BJ (cell line): ENCODE results near the gene GRIA2. TPM values are rescaled to one million over a fixed set of nuclear protein-coding genes. Genes with fewer than 3 reads are reported as not detected.

Experiments
- CTCF ChIA-PET: fragments of 350-600 bp; formaldehyde crosslinking; extraction: SDS; loops from one replicate; lab custom pipeline; 2021; ENCODE audit warnings: antibody characterized with exemption, inconsistent platforms; lab: Yijun Ruan, JAX
- POLR2A ChIA-PET: fragments of 300-600 bp; sonication (Branson Sonifier 250); formaldehyde crosslinking; extraction: SDS; loops from one replicate; lab custom pipeline; 2021; ENCODE audit warnings: antibody characterized with exemption; lab: Charles Lee
- DNase-seq: peaks from one replicate; pipeline ENCODE4 v3.0.0-alpha.2; 2011; ENCODE audit warnings: low read depth
- H3K27me3 ChIP-seq: 2 replicates; pipeline ENCODE4 v1.6.0; 2011; ENCODE audit warnings: low read length; ENCODE audit not compliant: control insufficient read depth, insufficient read depth
- H3K36me3 ChIP-seq: 2 replicates; pipeline ENCODE4 v1.5.1; 2011; ENCODE audit warnings: low read length; ENCODE audit not compliant: control insufficient read depth, insufficient read depth
- H3K4me3 ChIP-seq: 2 replicates; pipeline ENCODE4 v1.5.1; 2011; ENCODE audit warnings: low read depth, mild to moderate bottlenecking, control low read depth, low read length
- CTCF ChIP-seq: IDR thresholded peaks from 2 replicates; pipeline ENCODE4 v1.5.1; 2011; ENCODE audit warnings: low read depth, mild to moderate bottlenecking, control low read depth, inconsistent platforms, low read length, moderate library complexity; ENCODE audit not compliant: insufficient read depth
- polyA plus RNA-seq: library from polyadenylated mRNA; depleted of rRNA; stranded (reverse); fragments of >200 nt; gene quantifications from 2 replicates; pipeline ENCODE4 v1.2.3, GENCODE V29; 2011

The GRIA2 gene
- polyA plus RNA-seq, 1 experiment: not detected

- DNase-seq: no peak
- H3K36me3 ChIP-seq: no peaks in the 10 kb centered on the region
- no peak for TF ChIP-seq CTCF
- H3K4me3 ChIP-seq: no peak overlapping the region
- H3K27me3 ChIP-seq: no peaks in the 10 kb centered on the region
- CTCF ChIA-PET: no interaction called here
- POLR2A ChIA-PET: no interaction called here
Observed at GRCh38 chr4:157357887-157358286, 137.4 kb downstream of the GRIA2 start.

- DNase-seq: no peak
- CTCF ChIA-PET: no interaction called here
- TF ChIP-seq CTCF: no peak
- Histone ChIP-seq H3K27me3 (no peaks in the 10 kb centered on the region), H3K4me3 (no peak overlapping the region), H3K36me3 (no peaks in the 10 kb centered on the region)
- POLR2A ChIA-PET: no interaction called here
Observed at GRCh38 chr4:157358439-157358838, 137.9 kb downstream of the GRIA2 start.

- Histone ChIP-seq H3K27me3 (no peaks in the 10 kb centered on the region), H3K36me3 (no peaks in the 10 kb centered on the region), H3K4me3 (no peak overlapping the region)
- CTCF ChIA-PET: no interaction called here
- no peak for TF ChIP-seq CTCF
- POLR2A ChIA-PET: no interaction called here
- no peak for DNase-seq
Observed at GRCh38 chr4:157358851-157359250, 138.3 kb downstream of the GRIA2 start.

GRCh38 chr4:157363360-157363759, 142.8 kb downstream of the GRIA2 start:
- CTCF ChIA-PET: no interaction called here
- no peak for DNase-seq

GRCh38 chr4:157372154-157372553, 151.6 kb downstream of the GRIA2 start:
- ChIA-PET POLR2A (no interaction called here), CTCF (no interaction called here)
- H3K27me3 ChIP-seq: no peaks in the 10 kb centered on the region
- H3K4me3 ChIP-seq: no peak overlapping the region
- no peak for TF ChIP-seq CTCF
- DNase-seq: no peak
- no peaks in the 10 kb centered on the region for H3K36me3 ChIP-seq

More at GRCh38 chr4:157363360-157363759, 142.8 kb downstream of the GRIA2 start:
- Histone ChIP-seq H3K4me3 (no peak overlapping the region), H3K27me3 (no peaks in the 10 kb centered on the region), H3K36me3 (no peaks in the 10 kb centered on the region)
- POLR2A ChIA-PET: no interaction called here
- TF ChIP-seq CTCF: no peak
